Measurements from ENCODE around the gene RGS7. TPM values are rescaled to one million over a fixed set of nuclear protein-coding genes. Genes with fewer than 3 reads are reported as not detected.
"Not testable (repeated sequence)": the region's sequence is repeated elsewhere in the genome, so short reads cannot be mapped to it uniquely, and the experiment has no call there.

The RGS7 gene
- total RNA-seq, 1 donor from 2014 or later: not detected

GRCh38 chr1:241215203-241215602 is 141.8 kb downstream of the RGS7 start:
- intact Hi-C loops (cut with micrococcal nuclease): no loop called here

GRCh38 chr1:241213139-241213538 is 143.9 kb downstream of the RGS7 start:
- intact Hi-C loops (cut with micrococcal nuclease): no loop called here

DNA sequence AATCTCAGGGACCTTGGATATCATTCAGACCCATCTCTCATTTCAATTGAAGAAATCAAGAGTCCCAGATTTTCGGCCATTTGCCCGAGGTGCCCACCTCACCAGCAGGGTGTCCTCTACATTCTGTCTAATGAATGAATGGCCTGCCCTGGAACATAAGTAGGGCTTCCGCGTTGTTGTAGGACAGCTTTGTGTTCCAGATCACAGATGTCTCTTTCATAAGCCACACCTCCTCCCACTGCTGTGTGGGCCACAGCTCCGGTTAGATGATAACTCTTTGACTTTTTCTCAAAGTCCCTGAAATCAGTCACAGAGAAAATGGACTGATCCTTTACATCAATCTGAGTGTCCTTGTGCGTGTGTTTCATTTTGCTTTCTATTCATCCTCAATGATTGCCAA is 144.4 kb downstream of the RGS7 start:
- intact Hi-C loops (cut with micrococcal nuclease): no loop called here

DNA sequence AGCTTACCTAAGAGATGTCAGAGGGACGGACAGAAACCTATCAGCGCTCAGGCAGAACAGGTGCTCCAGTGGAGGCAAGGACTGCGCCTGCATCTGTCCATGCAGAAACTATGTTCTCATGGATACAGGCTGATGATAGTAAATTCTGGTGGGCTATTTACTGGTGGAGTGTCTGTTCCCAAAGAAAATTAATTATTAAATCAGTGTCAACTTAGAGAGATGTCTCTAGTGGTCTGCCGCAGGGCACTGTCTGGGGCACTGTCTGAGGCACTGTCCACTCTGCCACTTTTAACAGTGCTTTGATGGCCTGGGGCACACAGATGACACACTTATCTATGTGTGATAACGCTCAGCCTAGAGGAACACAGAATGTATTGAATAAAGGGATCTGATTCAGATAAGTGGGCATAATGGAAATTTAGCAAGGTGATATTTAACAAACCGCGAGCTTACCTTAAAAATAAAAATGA is 148.1 kb downstream of the RGS7 start:
- intact Hi-C loops (cut with micrococcal nuclease): no loop called here

GRCh38 chr1:241203817-241204216 is 153.2 kb downstream of the RGS7 start:
- intact Hi-C loops (cut with micrococcal nuclease): no loop called here

- intact Hi-C loops (cut with micrococcal nuclease): no loop called here
Measured at GRCh38 chr1:241202401-241202800, 154.6 kb downstream of the RGS7 start.

DNA sequence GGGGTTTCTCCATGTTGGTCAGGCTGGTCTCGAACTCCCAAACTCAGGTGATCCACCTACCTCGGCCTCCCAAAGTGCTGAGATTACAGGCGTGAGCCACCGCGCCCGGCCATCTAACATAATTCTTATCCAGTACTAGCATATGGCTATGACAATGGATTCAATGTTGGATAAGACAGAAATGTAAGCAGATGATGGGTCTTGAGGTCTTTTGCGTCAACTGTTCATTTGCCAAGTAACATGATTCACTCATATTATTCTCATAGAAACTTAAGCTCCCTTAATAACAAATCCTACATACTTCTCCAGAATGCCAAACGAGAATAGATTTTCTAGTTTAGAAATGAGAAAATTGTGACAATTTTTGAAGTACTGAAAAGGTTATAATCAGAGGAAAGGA is 170.3 kb downstream of the RGS7 start:
- intact Hi-C loops (cut with micrococcal nuclease): no loop called here

DNA sequence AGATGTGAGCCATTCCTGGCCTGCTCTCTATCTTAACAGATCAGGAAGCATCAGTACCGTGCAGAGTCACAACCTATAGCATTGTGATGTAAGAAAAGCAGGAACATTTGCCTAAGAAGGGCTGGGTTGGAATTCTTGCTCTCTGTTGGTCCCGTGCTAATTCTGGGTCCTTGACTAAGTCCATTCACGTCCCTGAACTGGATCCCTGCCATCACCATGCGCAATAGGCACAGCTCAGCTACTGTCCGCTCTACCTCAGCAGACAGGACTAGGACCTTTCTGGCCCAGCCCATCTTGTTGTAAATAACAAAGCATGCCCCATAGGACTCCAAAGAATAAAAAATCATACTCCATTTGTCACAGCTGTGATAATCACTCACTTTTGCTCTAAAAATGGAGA is 175.0 kb downstream of the RGS7 start:
- intact Hi-C loops (cut with micrococcal nuclease): no loop called here

DNA sequence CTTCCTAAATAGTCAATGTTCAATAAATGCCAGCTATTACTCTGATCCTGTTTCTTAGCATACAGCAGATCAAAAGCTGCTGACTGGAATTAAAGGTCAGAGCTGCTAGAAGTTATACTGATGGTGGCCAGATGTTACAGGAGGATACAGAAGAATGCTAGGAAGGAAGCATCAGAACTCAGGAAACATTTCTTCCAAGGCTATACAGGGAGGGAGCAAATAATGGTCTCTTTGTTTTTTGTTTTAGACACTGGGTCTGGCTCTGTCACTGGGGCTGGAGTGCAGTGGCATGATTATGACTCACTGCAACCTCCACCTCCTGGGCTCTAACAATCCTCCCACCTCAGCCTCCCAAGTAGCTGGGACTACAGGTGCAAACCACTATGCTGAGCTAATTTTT is 175.5 kb downstream of the RGS7 start:
- intact Hi-C loops (cut with micrococcal nuclease): no loop called here

- intact Hi-C loops (cut with micrococcal nuclease): no loop called here
Measured at GRCh38 chr1:241180569-241180968, 176.4 kb downstream of the RGS7 start.

DNA sequence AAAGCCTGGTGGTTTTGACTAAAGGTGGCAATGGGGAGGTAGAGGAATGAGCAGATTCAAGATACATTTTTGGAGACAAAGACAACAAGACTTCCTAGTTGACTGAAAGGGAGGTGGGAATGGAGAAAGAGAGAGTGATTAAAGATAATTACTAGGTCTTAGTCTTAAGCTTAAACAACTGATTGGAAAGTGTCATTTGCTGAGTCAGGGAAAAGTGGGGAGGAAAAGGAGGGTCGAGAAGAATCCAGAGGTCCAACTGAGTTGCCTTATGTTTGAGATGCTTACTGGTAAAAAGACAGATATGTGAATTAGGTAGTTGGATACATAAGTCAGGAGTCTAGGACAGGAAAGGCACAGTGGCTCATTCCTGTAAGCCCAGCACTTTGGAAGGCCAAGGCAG is 179.3 kb downstream of the RGS7 start:
- intact Hi-C loops (cut with micrococcal nuclease): no loop called here

GRCh38 chr1:241172486-241172885 is 184.5 kb downstream of the RGS7 start:
- intact Hi-C loops (cut with micrococcal nuclease): no loop called here

DNA sequence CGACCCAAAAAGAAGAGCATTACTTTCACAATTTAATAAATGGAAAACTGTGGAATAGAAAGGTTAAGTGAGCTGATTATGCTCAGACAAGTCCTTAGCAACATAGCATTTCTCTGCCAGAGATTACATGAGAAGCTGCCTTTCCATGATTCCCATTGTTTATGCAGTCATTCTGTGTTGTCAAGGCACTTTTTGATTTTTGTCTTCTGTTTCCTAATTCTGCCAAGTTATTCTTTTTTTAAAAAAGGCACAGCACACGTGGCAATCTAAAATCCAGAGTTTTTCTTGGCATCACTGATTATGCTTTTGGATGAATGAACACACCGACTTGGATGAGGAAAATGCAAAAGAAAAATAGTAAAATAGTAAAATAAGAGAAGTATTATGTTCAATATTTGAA is 185.0 kb downstream of the RGS7 start:
- intact Hi-C loops (cut with micrococcal nuclease): no loop called here

DNA sequence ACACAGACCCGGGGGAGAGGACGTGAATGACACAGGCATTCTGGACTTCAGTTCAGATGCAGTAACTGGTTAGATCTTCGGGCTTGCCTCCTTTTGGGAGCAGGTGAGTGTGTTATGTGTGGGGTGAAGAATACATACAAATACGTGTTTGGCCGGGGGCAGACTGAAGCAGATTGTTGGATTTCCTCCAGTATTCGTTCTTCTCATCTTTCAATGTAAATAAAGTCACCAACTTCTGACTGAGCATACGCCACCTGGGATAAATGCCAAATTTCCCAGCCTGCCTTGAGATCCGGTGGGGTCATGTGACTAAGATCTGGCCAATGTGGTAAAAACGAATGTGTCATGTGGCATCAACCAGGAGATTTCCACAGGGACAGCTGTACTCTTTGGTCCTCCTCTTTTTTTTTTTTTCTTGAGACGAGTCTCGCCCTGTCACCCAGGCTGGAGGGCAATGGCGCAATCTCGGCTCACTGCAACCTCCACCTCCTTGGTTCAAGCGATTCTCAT is 189.8 kb downstream of the RGS7 start:
- intact Hi-C loops (cut with micrococcal nuclease): no loop called here

DNA sequence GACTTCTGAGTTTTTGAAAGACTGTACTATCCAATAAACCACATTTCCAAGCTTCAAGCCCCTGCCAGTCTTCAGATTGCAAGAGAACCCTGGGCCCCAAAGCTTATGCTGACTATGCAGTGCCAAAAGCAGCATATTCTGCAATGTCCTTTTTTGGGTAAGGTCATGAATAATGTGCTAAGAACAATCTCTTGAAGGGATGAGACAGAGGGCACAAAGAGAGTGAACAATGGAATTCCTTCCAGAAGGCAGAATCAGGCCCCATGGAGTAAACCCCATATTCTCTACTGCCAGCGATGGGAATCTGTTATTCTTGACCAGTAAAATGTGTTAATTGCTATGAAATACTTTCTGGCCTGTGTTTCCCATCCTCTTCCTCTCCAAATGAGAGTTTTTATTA is 190.4 kb downstream of the RGS7 start:
- intact Hi-C loops (cut with micrococcal nuclease): no loop called here

DNA sequence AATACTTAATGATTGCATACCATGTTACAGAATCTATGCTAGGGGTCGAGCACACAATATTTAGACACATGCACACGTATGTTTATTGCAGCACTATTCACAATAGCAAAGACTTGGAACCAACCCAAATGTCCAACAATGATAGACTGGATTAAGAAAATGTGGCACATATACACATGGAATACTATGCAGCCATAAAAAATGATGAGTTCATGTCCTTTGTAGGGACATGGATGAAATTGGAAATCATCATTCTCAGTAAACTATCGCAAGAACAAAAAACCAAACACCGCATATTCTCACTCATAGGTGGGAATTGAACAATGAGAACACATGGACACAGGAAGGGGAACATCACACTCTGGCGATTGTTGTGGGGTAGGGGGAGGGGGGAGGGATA is 191.7 kb downstream of the RGS7 start:
- intact Hi-C loops (cut with micrococcal nuclease): not testable (repeated sequence)

DNA sequence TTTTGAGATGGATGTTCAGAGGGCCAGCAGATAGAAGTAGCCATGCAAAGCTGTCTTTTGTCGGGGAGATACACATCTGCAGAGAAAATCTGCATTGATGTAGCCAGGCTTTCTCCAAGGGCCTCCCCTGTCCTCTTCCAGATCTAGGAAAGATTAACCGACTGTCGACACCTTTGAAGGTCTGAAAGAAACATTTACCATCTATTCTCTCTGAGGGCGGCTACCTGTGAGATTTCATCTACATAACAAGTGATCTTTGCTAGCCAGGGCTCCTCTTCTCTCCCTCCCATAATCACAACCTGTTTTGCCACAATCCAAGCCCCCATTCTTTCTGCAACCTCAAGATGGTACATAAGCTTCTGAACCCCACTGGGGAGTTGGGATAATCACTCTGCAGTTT is 193.6 kb downstream of the RGS7 start:
- intact Hi-C loops (cut with micrococcal nuclease): no loop called here

- intact Hi-C loops (cut with micrococcal nuclease): no loop called here
Measured at GRCh38 chr1:241161188-241161689, 195.8 kb downstream of the RGS7 start.

- intact Hi-C loops (cut with micrococcal nuclease): no loop called here
Measured at GRCh38 chr1:241157435-241157834, 199.6 kb downstream of the RGS7 start.

DNA sequence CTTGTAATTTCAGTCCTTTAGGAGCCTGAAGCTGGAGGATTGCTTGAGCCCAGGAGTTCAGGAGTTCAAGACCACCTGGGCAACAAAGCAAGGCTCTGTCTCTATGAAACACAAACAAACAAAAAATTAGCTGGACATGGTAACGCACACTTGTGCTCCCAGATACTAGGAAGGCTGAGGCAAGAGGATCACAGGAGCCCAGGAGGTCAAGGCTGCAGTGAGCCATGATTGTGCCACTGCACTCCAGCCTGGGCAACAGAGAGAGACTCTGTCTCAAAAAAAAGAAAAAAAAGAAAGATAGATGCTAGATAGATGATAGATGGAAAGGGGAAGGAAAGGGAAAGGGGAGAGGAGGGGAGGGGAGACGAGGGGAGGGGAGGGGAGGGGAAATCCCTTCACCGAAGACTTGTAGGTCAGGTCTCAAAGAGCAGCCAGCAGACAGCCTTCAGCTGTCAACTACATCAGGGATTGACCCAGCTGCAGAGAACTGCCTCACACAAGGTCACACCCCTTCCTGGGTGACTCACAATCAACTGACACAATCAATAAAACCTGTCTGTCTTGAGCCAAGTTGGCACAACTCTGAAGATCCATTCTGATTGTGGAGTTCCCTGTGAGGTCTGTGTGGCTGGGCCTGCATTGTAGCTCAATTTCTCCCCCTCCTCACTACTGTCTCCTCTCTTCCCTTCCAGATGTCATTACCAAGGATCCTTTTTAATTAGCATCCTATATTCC is 200.6 kb downstream of the RGS7 start:
- intact Hi-C loops (cut with micrococcal nuclease): no loop called here

GRCh38 chr1:241145881-241146280 is 211.1 kb downstream of the RGS7 start:
- intact Hi-C loops (cut with micrococcal nuclease): no loop called here

DNA sequence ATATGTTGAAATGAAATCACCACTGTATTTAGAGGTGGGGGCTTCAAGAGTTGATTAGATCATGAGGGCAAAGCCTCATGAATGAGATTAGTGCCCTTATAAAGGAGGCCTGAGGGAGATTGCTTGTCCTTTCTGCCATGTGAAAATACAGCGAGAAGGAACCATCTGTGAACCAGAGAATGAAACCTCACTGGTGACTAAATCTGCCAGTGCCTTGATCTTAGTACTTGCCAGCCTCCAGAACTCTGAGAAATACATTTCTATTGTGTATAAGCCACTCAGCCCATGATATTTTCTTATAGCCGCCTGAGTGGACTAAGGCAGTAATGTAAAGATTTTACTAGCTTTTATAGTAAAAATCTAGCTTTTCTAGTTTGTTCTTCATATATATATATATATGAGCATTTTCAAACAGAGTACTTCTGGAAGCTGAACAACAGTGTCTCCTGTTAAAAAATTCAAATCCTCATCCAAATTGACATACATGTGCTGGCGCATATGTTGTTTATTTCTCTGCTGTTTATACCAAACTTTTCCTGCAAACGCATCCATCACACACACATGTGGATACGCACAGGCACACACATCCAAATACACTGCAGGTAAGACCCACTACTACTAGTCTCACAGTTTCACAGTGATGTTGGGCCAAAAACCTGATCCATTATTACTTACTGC is 213.1 kb downstream of the RGS7 start:
- intact Hi-C loops (cut with micrococcal nuclease): no loop called here

DNA sequence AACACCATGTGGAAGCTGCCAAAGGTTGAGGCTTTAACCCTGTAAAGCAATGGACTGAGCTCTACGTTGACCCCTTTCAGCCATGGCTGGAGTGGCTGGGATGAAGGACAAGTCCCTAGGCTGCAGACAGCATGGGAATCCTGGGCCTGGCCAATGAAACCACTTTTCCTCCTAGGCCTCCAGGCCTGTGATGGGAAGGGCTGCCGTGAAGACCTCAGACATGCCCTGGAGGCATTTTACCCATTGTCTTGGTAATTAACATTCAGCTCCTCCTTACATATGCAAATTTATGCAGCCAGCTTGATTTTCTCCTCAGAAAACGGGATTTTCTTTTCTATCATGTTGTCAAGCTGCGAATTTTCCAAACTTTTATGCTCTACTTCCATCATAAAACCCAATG is 214.5 kb downstream of the RGS7 start:
- intact Hi-C loops (cut with micrococcal nuclease): no loop called here

Measured in T-helper 1 cell treated with Interleukin-12 subunit alpha and Interleukin-12 subunit beta and Interleukin-4 antibody, amounts not matched to agents 30 ng/mL and 1 ng/mL, for 36 hours (primary cell).